Bone marrow (tissue), 2 donors: ENCODE results near the gene ARHGAP1.
"Not testable (repeated sequence)": the region's sequence is repeated elsewhere in the genome, so short reads cannot be mapped to it uniquely, and the experiment has no call there.

Experiments
- DNase-seq, 2 donors: peaks; one replicate each; lab custom pipeline; 2025; lab: John Stamatoyannopoulos, UW

ARHGAP1 gene

GRCh38 chr11:46723359-46723680 lies 22.9 kb upstream of the ARHGAP1 start:
- DNase-seq: no peak

DNA sequence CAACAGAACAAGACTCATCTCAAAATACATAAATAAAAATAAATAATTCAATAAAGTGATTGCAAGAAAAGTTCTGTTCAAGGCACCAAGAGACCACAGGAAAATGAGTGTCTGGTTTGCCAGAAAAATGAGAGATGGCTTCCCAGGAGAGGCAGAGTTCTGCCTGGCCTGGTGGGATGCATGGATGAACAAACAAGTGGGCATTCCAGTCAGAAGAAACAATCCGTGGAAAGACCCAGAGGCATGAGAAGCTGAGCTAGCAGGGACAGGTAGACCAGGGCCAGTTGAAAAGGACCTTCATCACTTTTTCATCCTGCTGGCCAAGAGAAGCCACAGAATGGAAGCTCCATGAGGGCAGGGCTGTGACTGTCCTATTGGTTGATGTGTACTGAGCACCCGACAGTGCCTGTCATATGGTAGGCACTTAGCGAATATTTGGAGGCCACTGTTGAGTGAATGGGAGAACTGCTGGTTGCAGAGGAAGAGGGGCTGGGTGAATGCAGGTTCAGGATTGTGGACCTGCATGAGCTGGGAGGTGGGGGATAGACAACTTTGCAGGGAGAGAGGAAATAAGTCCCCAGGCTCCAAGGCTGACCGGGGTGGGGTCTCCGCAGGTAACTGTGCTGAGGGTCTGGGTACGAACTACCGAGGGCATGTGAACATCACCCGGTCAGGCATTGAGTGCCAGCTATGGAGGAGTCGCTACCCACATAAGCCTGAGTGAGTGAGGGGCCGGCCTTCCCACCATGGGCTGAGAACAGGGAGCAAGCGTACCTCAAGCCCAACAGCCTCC lies 22.3 kb upstream of the ARHGAP1 start:
- DNase-seq: no peak

GRCh38 chr11:46721286-46721685 lies 20.9 kb upstream of the ARHGAP1 start:
- DNase-seq: no peak

- no peak for DNase-seq
Observed at GRCh38 chr11:46719543-46720218, 19.3 kb upstream of the ARHGAP1 start.

- no peak for DNase-seq
Observed at GRCh38 chr11:46719048-46719542, 18.7 kb upstream of the ARHGAP1 start, which contains the start of gene F2. Gene F2, plus strand, starts transcription at chr11:46719213. Its CDS starts 23 bp downstream, at chr11:46719236.

- no peak for DNase-seq
Observed at GRCh38 chr11:46718155-46719019, 18.0 kb upstream of the ARHGAP1 start.

DNA sequence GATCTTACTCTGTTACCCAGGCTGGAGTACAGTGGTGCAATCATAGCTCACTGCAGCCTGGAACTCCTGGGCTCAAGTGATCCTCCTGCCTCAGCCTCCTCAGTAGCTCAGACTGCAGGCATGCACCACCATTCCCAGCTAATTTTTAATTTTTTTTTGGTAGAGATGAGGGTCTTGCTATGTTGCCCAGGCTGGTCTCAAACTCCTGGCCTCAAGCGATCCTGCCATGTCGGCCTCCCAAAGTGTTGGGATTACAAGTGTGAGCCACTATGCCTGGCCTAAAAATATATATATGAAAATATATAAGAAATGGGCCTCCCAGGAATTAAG lies 17.4 kb upstream of the ARHGAP1 start:
- DNase-seq: not testable (repeated sequence)

DNA sequence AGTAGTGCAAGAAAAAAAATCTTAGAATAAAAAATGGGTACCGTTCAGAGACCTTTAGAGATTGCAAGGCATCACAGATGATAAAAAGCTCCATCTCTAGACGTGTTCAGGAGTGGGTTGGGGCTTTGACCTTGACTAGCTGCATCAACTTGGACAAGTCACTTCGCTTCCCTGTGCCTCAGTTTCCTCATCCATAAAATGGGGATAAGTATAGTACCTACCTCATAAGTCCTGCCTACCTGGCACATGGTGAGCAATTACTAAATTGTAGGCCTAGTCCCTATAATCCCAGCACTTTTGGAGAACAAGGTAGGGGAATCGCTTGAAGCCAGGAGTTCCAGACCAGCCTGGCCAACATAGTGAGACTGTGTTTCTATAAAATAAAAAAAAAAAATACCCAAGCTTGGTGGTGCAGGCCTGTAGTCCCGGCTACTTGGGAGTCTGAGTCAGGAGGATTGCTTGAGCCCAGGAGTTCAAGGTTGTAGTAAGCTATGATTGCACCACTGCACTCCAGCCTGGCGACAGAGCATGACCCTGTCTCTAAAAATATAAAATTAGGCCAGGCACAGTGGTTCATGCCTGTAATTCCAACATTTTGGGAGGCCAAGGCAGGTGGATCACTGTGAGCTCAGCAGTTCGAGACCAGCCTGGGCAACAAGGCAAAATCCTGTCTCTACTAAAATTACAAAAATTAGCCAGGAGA lies 12.6 kb upstream of the ARHGAP1 start:
- no peak for DNase-seq

GRCh38 chr11:46711303-46711702 lies 10.9 kb upstream of the ARHGAP1 start:
- DNase-seq: no peak

GRCh38 chr11:46710821-46711269 lies 10.4 kb upstream of the ARHGAP1 start:
- no peak for DNase-seq

DNA sequence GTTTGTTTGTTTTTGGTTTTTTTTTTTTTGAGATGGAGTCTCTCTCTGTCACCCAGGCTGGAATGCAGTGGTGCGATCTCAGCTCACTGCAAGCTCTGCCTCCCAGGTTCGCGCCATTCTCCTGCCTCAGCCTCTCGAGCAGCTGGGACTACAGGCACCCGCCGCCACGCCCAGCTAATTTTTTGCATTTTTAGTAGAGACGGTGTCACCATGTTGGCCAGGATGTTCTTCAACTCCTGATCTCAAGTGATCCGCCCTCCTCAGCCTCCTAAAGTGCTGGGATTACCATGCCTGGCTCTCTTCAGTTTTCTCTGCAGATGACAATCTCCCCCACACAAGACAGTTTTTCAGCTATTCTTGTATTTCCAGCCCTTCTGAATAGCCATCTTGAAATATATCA lies 8.9 kb upstream of the ARHGAP1 start:
- not testable (repeated sequence) for DNase-seq

DNA sequence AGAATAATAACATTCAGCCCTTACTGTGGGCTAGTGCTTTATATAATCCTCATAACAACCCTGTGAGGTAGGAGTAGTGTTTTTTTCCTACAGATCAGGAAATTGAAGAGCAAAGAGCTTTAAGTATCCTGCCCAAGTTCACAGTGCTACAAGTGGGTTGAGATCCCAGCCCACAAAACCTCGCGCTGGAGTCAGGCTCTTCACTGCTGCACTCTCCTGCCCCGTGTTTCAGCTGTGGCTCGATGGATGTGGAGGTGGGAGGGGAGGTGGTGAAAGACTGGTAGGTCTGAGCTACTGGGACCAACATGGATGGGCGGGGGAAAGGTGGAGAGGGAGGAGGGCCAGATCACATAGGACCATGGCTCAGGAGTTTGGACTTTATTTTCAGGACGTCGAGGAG lies 6.5 kb upstream of the ARHGAP1 start:
- no peak for DNase-seq

- no peak for DNase-seq
Observed at GRCh38 chr11:46705070-46705688, 4.8 kb upstream of the ARHGAP1 start.

GRCh38 chr11:46701078-46701654 lies 747 bp upstream of the ARHGAP1 start:
- no peak for DNase-seq

- DNase-seq: no peak
Observed at GRCh38 chr11:46698597-46698996, 1.8 kb downstream of the ARHGAP1 start.

GRCh38 chr11:46697723-46698122 lies 2.7 kb downstream of the ARHGAP1 start:
- DNase-seq: no peak

DNA sequence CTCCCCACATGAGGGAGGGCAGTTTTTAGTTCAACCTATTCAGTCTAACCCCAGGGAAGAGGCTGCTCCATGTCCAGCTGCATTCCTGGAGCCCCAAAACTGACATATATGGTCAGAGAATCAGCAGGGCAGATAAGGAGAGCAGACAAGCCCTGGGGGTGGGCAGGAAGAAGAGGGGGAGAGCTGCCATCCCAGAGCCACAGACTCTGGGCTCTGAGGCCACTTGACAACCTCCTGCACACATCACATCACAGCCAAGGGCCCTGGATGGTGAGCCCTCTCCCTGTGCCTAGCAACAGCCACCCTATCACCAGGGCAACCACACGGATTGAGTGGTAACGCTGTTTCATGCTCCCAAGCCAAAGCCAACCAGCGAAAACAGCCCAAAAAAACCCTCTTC lies 3.1 kb downstream of the ARHGAP1 start:
- DNase-seq: no peak

DNA sequence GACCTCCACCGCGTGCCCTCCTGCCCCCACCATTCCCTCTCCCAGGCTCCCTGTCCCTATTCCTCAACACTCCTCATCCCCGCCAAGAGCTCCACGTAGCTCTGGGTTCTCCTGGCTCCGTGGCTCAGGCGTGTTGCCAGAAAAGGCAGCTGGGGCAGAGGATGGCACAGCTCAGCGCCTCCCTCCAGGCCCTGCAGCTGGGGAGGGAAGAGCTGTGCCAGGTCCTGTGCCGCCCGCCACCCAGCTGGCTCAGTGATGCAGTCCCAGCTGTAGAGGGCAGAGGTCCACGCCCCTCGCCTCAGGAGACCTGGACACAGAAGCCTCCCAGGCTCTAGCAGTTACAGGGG lies 4.2 kb downstream of the ARHGAP1 start:
- DNase-seq: no peak

DNA sequence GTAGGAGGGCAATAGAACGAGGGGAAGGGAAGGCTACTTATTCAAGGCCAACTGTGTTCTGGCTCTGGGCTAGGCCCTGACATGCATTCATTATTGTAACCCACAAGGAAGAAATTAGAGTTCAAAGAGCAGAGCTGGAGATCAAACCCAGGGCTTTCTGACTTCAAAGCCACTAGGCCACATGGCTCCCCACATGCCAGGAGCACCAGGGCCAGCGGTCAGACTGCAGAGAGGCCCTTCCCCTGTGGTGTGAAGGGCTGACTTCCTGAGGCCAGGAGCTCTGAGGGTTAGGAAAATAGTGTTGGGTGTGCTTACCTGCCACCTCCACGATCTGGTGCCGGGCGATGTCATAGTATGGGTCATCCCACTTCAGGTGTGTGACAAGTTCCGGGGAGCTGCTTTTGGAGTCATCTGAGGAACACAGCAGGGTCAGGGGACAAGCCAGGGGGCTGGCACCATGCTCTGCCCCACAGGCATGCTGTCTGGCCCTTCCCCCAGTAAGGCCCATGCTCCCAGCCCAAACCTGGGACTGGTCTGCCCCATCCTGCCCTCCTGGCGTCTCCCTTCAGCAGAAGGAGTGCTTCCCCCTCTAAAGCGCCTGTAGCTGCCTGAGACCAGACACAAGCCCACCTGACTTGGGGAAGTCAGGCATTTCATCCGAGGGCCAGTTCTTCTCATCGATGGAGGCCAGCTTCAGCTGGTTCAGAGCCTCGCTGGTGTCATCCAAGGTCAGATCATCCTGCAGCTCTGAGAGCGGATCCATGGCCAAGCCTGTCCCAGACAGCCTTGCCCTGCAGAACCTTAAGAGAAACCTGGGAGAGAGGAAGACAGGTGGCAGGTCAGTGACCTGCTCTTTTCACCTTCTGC lies 4.8 kb downstream of the ARHGAP1 start:
- no peak for DNase-seq

DNA sequence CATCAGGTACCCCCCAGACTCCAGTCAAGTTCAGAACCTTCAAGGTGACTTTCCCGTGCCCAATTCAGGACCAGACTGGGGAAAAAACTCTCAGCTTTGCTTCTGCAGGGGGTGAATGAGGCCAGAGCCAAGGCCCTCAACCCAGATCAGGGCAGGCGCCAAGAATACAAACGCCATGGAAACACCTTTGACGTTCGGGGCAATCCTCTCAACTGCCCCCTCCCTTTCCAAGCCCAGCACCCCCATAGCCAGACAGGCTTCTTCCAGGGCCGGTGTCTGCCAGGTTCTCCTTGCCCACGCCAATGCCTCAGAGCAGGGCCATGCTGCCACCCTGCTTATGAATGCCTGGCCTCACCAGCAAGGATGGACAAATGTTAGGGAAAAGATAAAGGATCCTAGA lies 5.8 kb downstream of the ARHGAP1 start:
- DNase-seq: no peak
